Measurements from ENCODE around the gene IRGM.

Gene IRGM

DNA sequence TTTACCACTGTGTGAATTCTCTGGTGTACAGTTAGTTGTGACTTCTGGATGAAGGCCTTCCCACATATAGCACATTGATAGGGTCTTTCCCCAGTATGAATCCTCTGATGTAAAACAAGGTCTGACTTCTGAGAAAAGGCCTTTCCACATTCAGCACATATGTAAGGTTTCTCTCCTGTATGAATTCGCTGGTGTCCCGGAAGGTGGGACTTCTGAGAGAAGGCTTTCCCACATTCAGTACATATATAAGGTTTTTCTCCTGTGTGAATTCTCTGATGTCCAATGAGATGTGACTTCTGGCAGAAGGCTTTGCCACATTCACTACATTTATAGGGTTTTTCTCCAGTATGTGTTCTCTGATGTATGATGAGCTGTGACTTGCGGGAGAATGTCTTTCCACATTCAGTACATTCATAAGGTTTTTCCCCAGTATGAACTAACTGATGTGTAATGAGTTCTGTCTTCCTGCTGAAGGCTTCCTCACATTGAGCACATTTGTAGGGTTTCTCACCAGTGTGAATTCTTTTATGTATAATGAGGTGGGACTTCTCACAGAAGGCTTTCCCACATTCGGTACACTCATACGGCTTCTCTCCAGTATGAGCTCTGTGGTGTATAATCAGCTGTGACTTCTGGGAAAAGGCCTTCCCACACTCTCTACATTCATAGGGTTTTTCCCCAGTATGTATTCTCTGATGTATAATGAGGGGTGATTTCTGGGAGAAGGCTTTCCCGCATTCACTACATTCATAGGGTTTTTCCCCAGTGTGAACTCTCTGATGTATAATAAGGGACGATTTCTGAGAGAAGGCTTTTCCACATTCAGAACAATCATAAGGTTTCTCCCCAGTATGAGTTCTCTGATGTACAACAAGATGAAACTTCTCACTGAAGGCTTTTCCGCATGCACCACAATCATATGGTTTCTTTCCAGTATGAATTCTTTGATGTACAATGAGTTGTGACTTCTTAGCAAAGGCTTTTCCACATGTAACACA is 49.4 kb downstream of the IRGM start:
- no peak for DNase-seq (ENCODE audit: low read depth in 2 of 2)

Data from stimulated activated CD4-positive, alpha-beta T cell treated with anti-CD3 and anti-CD28 coated beads, Interleukin-1b, Interleukin-23, amount 100 ng/mL, for 1 hour (primary cell).